GF-D8 (cell line): Measurements from ENCODE around the gene MPHOSPH9.

ENCODE experiments used
- DNase-seq: peaks from one replicate; lab custom pipeline; 2025; lab: John Stamatoyannopoulos, UW

Gene MPHOSPH9

DNA sequence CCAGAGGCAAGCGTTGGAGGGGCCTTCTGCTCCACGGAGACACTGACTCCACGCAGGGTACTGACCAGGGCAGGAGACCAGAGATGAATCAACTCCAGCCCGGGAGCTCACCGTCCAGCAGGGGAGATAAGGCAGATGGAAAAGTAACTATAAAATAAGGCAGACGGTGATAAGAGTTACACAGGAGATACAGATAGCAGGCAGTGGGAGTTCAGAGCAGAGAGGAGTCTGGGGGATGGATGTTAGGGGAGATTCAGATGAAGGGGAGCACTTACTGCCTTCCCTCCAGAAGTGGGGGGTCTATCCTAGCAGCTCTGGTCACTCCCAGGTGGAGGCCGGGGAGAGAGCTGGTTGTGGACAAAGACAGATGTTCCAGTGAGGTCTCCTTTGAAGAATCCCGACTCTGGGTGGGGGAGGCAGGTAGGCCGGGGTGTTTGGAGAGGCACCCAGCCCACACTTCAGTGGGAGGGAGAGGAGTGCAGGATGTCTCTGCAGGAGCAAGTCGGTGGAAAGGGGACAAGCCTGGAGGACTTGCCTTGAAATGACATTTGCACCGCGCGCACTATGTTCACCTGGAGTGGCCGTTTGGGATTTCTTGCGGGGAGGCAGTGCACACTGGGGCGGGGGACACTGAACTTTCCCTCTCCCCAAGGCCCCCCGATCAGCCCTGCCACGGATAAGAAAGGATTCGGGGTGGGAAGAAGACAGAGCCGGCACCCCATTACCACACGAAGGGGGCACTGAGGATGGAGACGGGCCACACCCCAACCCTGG lies 83.3 kb downstream of the MPHOSPH9 start:
- DNase-seq = no peak

GRCh38 chr12:123149088-123149487 lies 83.9 kb downstream of the MPHOSPH9 start:
- no peak for DNase-seq

- DNase-seq = no peak
These were observed 84.3 kb downstream of the MPHOSPH9 start for GRCh38 chr12:123148655-123149054.

DNA sequence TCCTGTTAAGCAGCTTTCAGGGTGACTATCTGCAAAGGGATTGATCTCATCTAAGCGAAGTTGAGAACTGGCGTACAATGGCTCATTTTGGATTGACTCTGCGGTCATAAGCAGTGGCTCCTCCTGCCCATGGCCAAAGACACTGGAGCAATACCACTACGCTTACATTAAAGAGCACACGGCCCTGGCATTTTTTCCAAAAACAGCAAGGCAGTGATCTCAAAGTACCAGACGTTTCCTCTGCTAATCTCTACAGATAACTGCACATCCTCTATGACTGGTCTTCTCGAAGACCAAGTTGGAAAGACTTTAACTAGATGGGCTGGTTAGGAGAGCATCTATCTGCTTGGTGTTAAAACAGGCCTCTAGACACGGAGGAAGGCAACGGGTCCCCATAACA lies 84.7 kb downstream of the MPHOSPH9 start:
- no peak for DNase-seq

DNA sequence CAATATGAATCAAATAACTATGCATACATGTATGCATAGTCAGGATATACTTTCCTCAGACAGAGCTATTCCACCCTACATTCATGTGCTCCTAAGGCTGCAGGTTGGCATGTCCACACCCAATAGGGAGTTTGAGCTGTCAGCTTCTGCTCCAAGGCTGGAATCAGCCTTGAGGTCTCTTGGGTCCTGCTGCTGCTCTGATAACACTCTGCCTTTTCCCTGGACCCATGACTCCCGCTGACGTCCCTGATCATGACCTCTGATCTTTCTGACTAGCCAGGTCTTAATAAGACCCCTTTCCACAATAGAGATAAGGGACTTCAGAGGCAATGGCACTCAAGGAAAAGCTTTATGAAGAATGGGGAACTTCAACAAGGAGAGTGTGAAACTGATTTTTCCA lies 87.7 kb downstream of the MPHOSPH9 start:
- DNase-seq = no peak

GRCh38 chr12:123143736-123144461 lies 89.0 kb downstream of the MPHOSPH9 start:
- DNase-seq = no peak

GRCh38 chr12:123142921-123143735 lies 89.8 kb downstream of the MPHOSPH9 start:
- no peak for DNase-seq

DNA sequence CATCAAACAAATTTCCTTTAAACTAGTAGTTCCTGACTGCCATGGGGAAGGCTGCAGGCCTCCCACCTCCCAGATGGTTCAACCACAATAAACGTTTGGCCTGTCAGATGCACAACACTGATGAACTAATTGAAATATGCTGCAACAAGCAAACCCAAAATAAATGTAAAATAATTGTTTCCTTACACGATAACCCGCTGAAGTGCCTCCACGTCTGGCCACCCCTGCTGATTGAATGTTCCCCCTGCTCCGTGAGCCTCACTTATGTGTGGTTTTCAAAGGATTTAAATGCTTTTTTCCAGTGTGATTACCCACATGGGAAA lies 90.5 kb downstream of the MPHOSPH9 start:
- DNase-seq = no peak

- DNase-seq = no peak
These were observed 91.1 kb downstream of the MPHOSPH9 start for GRCh38 chr12:123141615-123142517.

DNA sequence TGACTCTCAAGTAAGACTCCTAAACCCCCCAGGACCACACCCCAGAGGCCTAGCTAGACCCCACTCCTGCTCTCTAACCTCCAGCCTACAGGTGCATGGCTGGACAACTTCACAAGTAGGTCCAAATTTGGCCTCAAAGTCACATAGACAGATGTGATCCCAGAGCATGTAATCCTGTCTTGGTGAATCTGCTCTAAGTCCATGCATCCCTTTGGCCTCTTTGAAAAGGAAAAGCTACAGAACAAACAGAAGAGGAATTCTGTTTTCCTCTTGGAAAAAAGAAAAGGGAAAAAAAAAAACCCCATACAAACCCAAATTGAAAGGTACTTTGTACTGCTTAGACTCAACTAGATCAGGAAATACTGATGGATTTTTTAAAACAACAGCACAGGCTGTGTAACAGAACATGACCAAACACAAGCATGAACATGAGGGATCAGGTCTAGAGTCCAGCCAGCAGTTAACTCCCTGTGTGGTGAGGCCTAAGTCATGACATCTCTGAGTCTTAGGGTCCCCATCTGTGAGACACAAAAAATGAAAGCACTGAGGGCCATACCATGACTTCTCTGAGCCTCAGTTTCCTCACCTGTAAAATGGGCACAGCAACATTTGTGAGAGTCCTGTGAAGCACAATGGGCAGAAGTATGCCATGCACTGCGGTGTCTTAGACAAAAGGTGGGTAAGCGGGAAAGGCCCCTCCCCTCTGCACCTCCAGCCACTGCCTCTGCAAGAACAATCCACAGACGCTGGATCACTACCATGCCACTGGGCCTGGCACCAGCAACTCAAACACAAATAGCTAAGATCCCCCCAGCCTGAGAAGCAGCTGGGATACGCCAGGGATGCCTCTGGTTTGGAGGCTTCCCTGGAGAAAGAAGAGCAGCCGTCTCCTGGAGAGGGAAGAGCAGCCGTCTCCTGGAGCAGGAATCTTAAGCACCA lies 92.0 kb downstream of the MPHOSPH9 start:
- DNase-seq = no peak

DNA sequence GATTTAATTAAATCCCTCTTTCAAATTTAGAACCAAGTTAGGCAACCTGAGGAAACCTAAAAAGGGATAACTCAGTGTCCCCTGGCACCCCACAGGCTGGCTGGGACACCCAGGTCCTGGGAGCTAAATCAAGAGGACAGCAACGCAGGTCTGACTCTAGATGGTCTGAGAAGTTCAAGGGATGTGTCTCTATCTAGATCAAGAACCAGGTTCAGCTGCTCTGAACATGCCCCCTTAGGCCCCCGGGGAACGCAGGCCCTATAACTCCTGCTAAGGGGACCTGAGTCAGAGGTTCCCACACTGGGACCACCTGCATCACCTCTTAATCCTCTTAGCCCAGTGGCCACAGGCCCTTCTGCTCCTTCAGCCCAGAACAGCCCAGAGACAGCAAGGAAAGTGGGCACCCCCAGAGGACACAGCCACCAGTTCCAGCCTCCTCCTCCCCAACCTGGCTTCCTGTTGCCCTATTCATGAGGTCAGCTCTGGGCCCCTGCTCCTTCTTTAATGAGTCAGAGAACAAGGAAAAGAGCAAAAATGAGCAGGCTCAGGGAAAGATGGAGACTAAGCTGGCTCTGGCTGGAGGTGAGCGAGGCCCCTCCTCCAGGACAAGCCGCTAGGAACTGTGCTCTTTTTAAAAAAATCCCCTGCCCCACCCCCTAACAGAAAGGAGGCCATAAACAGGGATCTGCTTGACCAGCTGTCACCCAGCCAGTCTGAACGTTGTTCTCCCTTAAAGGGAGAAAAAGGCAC lies 92.8 kb downstream of the MPHOSPH9 start:
- DNase-seq = no peak

- DNase-seq = no peak
These were observed 97.3 kb downstream of the MPHOSPH9 start for GRCh38 chr12:123135688-123136087.

DNA sequence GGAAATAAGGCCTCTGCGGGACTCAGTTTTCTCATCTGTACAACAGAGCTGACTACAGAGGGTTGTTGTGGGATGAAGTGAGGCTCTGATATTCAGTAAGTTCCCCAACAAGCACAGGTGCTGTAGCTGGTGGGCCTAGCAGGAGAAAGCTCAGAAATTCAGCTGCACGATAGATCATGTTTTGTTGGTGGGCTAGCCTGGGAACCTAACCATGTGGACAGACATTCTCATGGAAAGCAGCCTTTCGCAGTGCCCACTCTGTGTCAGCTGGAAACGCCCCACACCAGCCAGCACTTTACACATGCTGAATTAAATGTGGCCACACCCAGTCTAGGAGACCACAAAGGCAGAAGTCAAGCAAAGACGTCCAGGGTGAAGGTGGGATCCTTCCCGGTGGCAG lies 98.1 kb downstream of the MPHOSPH9 start:
- no peak for DNase-seq

DNA sequence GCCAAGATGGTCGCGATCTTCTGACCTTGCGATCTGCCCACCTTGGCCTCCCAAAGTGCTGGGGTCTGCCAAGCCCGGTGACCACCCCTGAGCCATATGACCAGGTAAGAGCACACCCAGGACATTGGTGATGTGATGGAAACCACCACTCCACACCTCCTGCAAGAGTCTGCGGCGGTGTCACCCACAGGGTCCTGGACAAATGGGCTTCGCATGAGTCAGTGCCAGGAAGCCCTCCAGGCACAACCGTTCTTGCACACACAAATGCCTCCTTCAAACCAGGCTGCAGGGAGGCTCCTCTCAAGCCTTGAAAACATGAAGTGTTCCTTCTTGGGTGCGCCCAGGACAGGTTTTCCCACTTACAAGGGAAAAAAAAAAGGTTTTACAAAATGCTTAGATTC lies 98.7 kb downstream of the MPHOSPH9 start:
- DNase-seq = no peak

DNA sequence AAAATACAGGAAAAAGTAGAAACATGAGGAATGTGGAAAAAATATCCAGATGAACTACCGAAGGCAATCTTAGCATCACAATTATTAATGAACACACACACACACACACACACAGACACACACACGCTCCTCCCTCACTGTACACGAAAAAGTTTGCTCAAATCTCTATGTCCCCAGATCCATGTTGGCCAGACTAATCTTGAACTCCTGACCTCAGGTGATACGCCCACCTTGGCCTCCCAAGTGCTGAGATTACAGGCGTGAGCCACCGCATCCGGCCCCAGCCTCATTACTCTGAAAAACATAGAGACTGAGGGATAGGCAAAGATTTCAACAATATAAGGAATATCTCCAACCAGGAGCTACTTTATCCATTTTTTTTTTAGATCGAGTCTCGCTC lies 99.2 kb downstream of the MPHOSPH9 start:
- DNase-seq = no peak

DNA sequence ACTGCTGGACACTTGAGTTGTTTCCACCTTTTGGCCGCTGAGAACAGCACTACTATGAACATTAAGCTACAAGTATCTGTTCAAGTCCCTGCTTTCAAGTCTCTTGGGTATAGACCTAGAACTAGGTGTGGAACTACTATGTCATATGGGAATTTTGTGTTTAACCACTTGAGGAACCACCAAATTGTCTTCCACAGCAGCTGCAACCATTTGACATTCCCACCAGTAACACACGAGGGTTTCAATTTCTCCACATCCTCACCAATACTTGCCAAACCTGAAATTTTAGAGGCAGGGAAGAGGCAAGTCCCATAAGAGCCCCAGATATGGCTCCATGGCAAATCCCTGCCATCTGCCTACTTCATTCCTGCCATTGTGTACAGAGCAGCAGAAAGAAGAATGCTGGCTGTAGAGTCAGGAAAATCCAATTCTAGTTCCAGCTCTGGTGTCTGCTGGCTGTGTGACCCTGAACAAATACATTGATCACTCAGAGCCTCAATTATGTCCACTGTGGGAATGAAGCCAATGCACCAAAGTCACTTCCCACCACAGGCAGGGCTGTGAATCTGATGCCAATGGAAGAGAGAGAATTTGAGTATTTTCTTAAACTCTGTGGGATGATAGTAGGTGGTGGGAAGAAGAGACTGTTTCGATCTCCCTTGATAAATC lies 99.9 kb downstream of the MPHOSPH9 start:
- DNase-seq = no peak

GRCh38 chr12:123131879-123132402 lies 101.0 kb downstream of the MPHOSPH9 start:
- no peak for DNase-seq

DNA sequence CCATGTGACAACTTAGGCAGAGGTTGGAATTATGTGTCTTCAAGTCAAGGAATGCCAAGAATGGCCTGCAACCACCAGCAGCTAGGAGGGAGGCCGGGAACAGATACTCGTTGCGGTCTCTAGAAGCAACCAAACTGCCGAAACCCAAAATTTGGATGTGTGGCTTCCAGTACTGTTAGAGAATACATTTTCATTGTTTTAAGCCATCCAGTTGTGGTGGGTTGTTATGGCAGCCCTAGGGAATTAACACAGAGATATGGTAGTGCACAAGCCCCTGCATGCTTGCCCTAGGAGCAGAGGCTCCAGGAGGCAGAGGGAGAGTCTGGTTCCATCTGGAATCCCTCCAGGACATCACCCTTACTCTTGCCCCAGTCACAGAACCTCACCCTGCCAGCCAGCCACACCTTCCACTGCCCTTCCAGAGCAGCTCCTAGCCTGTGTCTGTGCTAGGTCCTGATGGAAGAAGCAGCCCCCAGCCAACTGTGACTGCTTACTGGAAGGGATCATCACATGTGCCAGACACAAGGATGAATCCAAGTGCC lies 101.6 kb downstream of the MPHOSPH9 start:
- DNase-seq = no peak

- no peak for DNase-seq
These were observed 103.3 kb downstream of the MPHOSPH9 start for GRCh38 chr12:123129621-123130020.
